GM12873 (cell line): Measurements from ENCODE around the gene DIPK1A.

Source experiments
- TF ChIP-seq, protein P1 (sequence below): IDR thresholded peaks from 2 replicates; pipeline ENCODE4 v1.5.1; 2012; ENCODE audit warnings: low read depth, mild to moderate bottlenecking, moderate library complexity, low read length, control low read depth; ENCODE audit not compliant: insufficient read depth; ENCODE audit errors: missing control alignments

DIPK1A gene

DNA sequence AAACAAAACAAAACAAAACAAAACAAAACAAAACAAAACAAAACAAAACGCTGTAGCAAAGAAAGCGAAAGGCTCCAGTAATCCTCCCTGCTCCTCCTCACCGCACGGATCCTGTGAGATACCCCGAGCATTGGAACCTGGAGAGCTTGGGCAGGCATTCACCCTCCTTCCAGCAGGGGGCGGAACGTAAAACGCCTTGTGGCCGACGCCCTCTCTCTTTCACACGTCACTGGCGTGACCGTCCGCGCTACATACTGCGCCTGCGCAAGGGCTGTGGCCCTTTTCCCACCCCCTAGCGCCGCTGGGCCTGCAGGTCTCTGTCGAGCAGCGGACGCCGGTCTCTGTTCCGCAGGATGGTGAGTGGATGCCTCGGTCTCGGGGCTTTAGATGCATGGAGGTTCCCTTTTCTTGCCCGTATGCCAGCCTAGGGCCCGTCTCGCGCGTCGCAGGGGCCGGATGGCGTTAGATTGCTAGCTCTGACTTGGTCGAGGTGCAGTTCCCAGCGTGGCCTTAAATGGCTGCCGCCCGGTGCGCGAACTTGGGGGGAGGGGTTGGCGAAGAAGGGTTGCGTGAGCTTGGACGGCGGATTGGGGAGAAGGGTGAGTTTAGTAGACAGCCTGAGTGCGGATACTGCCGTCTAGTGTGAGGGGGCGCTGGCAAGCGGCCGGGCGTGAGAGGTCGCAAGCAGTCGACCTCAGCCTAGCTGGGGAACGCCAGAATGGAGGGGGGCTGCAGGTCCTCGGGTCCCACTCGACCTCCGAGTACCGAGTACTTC, 129.3 kb downstream of the DIPK1A start, which contains the start of gene RPL5:
TSS of gene RPL5 (plus strand) at position 279 of the 775 bp plus-strand sequence. CDS start at position 354, 75 bp downstream.
- TF ChIP-seq, protein P1, sequence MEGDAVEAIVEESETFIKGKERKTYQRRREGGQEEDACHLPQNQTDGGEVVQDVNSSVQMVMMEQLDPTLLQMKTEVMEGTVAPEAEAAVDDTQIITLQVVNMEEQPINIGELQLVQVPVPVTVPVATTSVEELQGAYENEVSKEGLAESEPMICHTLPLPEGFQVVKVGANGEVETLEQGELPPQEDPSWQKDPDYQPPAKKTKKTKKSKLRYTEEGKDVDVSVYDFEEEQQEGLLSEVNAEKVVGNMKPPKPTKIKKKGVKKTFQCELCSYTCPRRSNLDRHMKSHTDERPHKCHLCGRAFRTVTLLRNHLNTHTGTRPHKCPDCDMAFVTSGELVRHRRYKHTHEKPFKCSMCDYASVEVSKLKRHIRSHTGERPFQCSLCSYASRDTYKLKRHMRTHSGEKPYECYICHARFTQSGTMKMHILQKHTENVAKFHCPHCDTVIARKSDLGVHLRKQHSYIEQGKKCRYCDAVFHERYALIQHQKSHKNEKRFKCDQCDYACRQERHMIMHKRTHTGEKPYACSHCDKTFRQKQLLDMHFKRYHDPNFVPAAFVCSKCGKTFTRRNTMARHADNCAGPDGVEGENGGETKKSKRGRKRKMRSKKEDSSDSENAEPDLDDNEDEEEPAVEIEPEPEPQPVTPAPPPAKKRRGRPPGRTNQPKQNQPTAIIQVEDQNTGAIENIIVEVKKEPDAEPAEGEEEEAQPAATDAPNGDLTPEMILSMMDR, result peak; percentile 97

DNA sequence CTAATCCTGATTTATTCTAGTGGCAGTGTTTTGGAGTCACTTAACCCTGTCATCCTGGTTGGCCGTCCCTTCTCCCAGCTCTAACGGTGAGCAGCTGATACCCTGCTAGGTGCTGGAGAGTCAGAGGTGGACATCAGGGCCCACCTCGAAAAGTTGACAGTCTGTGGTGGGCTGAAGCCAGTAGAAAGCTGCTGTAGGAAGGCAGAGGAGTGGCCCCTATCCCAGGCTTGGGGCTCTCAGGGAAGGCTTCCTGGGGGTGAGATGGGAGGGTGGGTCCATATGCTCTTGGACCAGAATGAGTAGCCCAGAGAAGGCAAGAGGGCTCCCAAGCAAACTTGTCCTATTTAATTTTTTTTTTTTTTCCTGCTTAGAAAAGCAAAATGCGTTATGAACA, 129.9 kb downstream of the DIPK1A start:
- TF ChIP-seq, protein P1, result no peak

DNA sequence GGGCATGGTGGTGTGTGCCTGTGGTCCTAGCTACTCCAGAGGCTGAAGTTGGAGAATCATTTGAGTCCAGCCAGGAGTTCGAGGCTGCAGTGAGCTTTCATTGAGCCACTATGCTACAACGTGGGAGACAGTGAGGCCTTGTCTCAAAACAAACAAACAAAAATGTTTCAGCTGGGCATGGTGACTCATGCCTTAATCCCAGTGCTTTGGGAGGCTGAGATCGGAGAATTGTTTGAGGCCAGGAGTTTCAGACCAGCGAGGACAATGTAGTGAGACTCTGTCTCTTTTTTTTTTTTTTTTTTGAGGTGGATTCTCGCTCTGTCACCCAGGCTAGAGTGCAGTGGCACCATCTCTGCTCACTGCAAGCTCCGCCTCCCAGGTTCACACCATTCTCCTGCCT, 134.5 kb downstream of the DIPK1A start:
- TF ChIP-seq, protein P1, result no peak

DNA sequence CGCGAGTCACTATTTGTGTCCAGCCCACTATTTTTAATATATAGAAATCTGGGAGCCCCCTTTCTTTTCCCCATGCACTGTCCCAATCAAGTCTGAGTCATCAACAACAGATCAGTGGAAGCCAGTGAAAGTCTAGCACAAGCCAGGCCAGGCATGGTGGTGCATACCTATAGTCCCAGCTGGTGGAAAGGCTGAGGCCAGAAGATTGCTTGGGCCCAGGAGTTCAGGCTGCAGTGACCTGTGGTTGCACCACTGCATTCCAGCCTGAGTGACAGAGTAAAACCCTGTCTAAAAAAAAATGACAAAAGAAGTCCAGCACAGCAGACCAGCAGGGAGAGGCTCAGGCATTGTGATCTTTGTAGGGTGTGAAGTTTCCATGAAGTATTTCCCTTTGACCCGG, 138.4 kb downstream of the DIPK1A start:
- TF ChIP-seq, protein P1, result no peak

DNA sequence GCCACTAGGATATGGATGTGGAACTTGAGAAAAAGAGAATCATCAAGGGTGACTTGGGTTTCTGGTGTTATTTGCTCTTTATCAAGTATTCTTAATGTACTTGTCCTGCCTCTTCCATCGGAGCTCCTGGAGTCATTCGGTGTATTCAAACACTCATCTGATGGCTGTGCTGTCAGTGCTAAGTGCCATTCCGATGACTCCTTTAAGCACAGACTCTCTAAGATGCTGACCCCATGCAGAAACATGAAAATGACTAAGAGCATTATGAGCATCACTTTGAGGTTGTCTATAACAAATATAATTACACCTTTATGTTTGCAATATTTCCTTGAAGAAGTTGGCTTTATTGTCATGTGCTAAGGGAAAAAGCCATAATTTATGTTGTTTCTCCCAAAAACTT, 140.7 kb downstream of the DIPK1A start:
- TF ChIP-seq, protein P1, result no peak

DNA sequence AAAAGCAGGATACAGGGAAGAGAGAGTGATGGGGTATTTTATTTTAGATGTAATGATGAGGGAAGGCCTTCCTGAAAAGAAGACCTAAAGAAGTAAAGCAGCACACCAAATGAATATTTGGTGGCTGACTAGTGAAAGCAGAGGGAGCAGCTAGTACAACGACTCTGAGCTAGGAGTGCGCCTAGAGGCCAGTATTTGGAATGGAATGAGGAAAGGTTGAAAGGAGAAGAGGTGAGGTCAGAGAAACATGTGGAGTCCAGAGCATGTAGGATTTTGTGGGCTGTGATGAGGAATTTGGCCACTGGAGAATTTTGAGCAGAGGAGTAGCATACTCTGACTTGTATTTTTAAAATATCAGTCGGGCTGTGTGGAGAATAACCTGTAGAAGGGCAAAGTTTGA, 141.2 kb downstream of the DIPK1A start:
- TF ChIP-seq, protein P1, result no peak

DNA sequence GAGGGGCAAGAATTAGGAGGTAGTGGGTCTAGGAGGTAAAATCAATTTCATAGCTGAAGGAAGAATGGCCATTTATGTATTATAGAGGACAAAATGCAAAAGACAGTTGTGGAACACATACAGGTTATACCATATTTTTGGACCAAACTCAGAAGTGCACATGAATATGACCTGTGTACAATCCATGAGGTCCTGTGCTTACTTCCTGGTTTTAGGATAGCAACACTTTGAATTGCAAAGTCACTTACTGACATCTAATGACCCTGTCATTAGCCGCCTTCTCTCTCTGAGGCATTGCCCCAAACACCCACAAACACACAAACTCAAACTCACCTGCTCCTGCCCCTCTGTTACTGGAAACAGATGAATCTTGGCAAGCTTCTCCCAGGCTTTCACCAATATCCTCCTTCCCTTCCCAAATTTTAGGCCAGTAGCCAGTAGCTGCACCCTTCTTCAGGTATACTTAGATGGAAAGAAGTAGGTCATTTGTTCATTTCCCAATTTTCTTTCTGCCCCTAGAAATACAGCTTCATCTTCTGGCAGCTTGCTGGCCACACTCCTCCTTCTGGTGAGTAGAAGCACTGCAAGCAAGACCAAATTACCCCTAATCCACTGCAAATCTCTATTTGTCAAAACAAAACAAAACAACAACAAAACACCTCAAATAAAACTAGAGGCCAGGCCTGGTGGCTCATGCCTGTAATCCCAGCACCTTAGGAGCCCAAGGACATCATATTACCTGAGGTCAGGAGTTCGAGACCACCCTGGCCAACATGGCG, 143.1 kb downstream of the DIPK1A start:
- TF ChIP-seq, protein P1, result peak; percentile 79
